GM18867 (cell line): ENCODE measurements around the gene HACD4.
"Not testable (repeated sequence)": the region's sequence is repeated elsewhere in the genome, so short reads cannot be mapped to it uniquely, and the experiment has no call there.

Experiments used
- ATAC-seq: cut with Tn5 transposase; IDR thresholded peaks from one replicate; pipeline ENCODE4 v1.9.1; 2021; ENCODE audit warnings: mild to moderate bottlenecking, moderate library complexity; ENCODE audit not compliant: unreplicated experiment

The HACD4 gene

DNA sequence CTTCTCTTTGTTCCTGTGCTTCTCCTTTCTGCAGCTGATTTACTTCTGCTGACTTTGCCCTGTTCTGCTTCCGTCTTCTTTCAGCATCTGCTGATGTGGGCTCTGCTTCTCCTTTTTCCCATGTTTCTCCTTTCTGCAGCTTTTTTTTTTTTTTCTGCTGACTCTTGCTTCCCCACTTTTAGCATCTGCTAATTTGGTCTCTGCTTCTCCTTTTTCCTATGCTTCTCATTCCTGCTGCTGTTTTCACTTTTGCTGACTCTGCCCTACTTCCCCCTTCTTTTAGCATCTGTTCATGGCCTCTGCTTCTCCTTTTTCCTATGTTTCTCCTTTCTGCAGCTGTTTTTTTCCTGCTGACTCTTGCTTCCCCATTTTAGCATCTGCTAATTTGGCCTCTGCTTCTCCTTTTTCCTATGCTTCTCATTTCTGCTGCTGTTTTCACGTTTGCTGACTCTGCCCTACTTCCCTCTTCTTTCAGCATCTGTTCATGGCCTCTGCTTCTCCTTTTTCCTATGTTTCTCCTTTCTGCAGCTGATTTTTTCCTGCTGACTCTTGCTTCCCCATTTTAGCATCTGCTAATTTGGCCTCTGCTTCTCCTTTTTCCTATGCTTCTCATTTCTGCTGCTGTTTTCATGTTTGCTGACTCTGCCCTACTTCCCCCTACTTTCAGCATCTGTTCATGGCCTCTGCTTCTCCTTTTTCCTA, 58.0 kb downstream of the HACD4 start:
- ATAC-seq, result not testable (repeated sequence)

GRCh38 chr9:20972684-20973083, 58.8 kb downstream of the HACD4 start:
- ATAC-seq, result no peak

- no peak for ATAC-seq
These were observed 68.8 kb downstream of the HACD4 start for GRCh38 chr9:20962536-20963225.

DNA sequence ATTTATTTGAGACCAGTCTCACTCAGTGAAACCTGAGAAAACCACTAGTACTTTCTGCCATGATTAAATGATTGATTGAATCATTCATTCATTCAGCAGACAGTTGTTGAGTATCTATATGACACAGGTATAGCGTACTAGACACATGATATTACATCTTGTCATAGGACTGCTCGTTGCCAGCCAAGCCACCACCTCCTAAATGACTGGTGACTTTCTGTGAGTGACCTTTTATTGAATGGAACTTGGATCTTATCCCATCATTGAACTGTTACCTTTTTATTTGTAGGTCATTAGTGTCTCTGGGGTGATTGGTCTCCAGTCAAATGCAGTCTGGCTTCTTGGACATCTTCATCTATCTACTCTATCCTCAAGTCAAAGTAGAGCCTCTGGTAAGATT, 80.7 kb downstream of the HACD4 start:
- no peak for ATAC-seq
